Activated naive CD8-positive, alpha-beta T cell treated with anti-CD3 and anti-CD28 coated beads for 36 hours (primary cell): Measurements from ENCODE around the gene PYCR2. TPM values are rescaled to one million over a fixed set of nuclear protein-coding genes. Genes with fewer than 3 reads are reported as not detected.
A peak's percentile ranks its signal among the peaks of the same experiment; 100 is the strongest.

Experiments
- DNase-seq: peaks from one replicate; pipeline ENCODE4 v3.0.0; 2021
- H3K27ac Mint-ChIP-seq: one replicate; pipeline ENCODE4 v1.8.0; 2022; ENCODE audit warnings: mild to moderate bottlenecking, moderate library complexity, mixed read lengths
- H3K27me3 Mint-ChIP-seq: one replicate; pipeline ENCODE4 v1.8.0; 2022; ENCODE audit warnings: mild to moderate bottlenecking, mixed read lengths
- H3K36me3 Mint-ChIP-seq: one replicate; pipeline ENCODE4 v1.8.0; 2021; ENCODE audit warnings: mild to moderate bottlenecking, mixed read lengths
- H3K4me1 Mint-ChIP-seq: one replicate; pipeline ENCODE4 v1.8.0; 2021; ENCODE audit warnings: mixed read lengths
- H3K4me3 Mint-ChIP-seq: one replicate; pipeline ENCODE4 v1.8.0; 2022; ENCODE audit warnings: mild to moderate bottlenecking, moderate library complexity, mixed read lengths
- H3K9me3 Mint-ChIP-seq: one replicate; pipeline ENCODE4 v1.8.0; 2022; ENCODE audit warnings: mixed read lengths
- total RNA-seq, 2 experiments: library from RNA; stranded (reverse); gene quantifications; one replicate each; pipeline ENCODE4 v1.2.3, GENCODE V29; 2021

The PYCR2 gene
- total RNA-seq, 2 experiments from 2014 or later = 142 to 149 TPM

DNA sequence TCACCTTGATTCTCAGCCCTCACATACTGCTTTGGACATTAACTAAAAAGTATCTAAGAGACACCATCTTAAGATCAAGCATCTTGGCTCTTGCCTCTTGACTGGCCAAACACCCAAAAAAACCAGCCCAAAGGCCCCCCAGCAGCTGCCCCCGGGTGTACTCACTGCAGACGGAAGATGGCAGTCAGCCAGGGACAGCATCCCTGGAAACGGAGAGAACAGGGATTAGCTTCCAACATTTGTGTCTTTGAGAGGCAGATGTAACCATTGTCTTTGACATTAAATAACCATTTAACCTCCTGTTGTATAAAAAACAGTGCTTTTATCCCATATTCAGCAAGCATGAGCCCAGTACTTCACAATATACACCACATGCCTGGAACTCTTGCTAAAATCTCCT lies 53.1 kb downstream of the PYCR2 start:
- Mint-ChIP-seq H3K36me3 (peaks cover 19% of the 10 kb centered on the region), H3K27me3 (no peaks in the 10 kb centered on the region), H3K27ac (peak overlapping the region; percentile 47), H3K9me3 (no peaks in the 10 kb centered on the region), H3K4me1 (peaks cover 37% of the 10 kb centered on the region), H3K4me3 (no peak overlapping the region)
- no peak for DNase-seq

Other genes with a start within 250 kb of the PYCR2 start
- 100 to 1,000 TPM; 335 to 350 TPM for gene SRP9, start 146.4 kb downstream of the PYCR2 start, total RNA-seq
- gene EPHX1, start 114.1 kb downstream of the PYCR2 start, total RNA-seq = 1 to 10 TPM; 2.7 to 4.3 TPM
- gene TMEM63A, start 41.9 kb downstream of the PYCR2 start, total RNA-seq = 10 to 100 TPM; 29.5 to 33.0 TPM
- under 1 TPM in 1 of 2 experiments, not detected in 1; 0.39 TPM for gene LEFTY1, start 35.1 kb downstream of the PYCR2 start, total RNA-seq
- not detected for gene LEFTY2, start 17.0 kb upstream of the PYCR2 start, total RNA-seq
- gene SDE2, start 75.1 kb upstream of the PYCR2 start, total RNA-seq = 10 to 100 TPM; 20.0 to 21.2 TPM
- 100 to 1,000 TPM; 342 to 363 TPM for gene H3-3A, start 138.5 kb upstream of the PYCR2 start, total RNA-seq